Common myeloid progenitor, CD34-positive (primary cell): ENCODE data around the gene FGD2.

ENCODE experiments used
- CTCF ChIA-PET: fragments of 350-600 bp; sonication (Branson Sonifier 250); formaldehyde crosslinking; loops from one replicate; lab custom pipeline; 2021; ENCODE audit warnings: antibody characterized with exemption; lab: Charles Lee
- POLR2A ChIA-PET: fragments of 350-600 bp; sonication (Branson Sonifier 250); formaldehyde crosslinking; loops from one replicate; lab custom pipeline; 2021; ENCODE audit warnings: antibody characterized with exemption; lab: Charles Lee
- DNase-seq, 3 donors: peaks; one replicate each; pipeline versions ENCODE4 v3.0.0 to v3.0.0-alpha.2; 2013
- H3K27ac ChIP-seq, 2 experiments: 1 replicate in 1 of 2; 2 replicates in 1 of 2; pipeline ENCODE4 v1.7.0; 2013; ENCODE audit warnings: inconsistent platforms in 2 of 2, low read length in 2 of 2, mild to moderate bottlenecking in 2 of 2, low read depth in 1 of 2, moderate library complexity in 1 of 2; ENCODE audit not compliant: severe bottlenecking in 2 of 2, insufficient read depth in 1 of 2, poor library complexity in 1 of 2
- H3K27me3 ChIP-seq, 5 experiments: replicated peaks in 2 of 5; 1 replicate in 3 of 5; 2 replicates in 2 of 5; pipeline versions ENCODE4 v1.6.1 to v1.7.0; 2013; ENCODE audit warnings: low read length in 4 of 5, mild to moderate bottlenecking in 2 of 5, moderate library complexity in 2 of 5, inconsistent platforms in 1 of 5; ENCODE audit not compliant: insufficient read depth in 5 of 5, control insufficient read depth in 4 of 5
- H3K36me3 ChIP-seq, 4 experiments: 1 replicate in 2 of 4; 2 replicates in 2 of 4; pipeline versions ENCODE4 v1.6.1 to v1.7.0; 2013; ENCODE audit warnings: low read length in 3 of 4, control low read depth in 1 of 4, mild to moderate bottlenecking in 1 of 4; ENCODE audit not compliant: control insufficient read depth in 4 of 4, insufficient read depth in 4 of 4
- H3K4me1 ChIP-seq, 4 experiments: 1 replicate in 3 of 4; 2 replicates in 1 of 4; pipeline versions ENCODE4 v1.6.1 to v1.7.1; 2013; ENCODE audit warnings: low read length in 3 of 4, mild to moderate bottlenecking in 3 of 4, control low read depth in 1 of 4, inconsistent platforms in 1 of 4, moderate library complexity in 1 of 4; ENCODE audit not compliant: control insufficient read depth in 4 of 4, insufficient read depth in 4 of 4; ENCODE audit errors: control extremely low read depth in 1 of 4
- H3K4me3 ChIP-seq, 7 experiments: 1 replicate in 4 of 7; 2 replicates in 3 of 7; pipeline versions ENCODE4 v1.5.1 to v1.7.0; 2013; ENCODE audit warnings: mild to moderate bottlenecking in 7 of 7, low read length in 6 of 7, moderate library complexity in 6 of 7, inconsistent platforms in 2 of 7, low read depth in 2 of 7, control low read depth in 1 of 7; ENCODE audit not compliant: insufficient read depth in 4 of 7, control insufficient read depth in 1 of 7; ENCODE audit errors: extremely low read depth in 1 of 7
- H3K9me3 ChIP-seq, 5 experiments: 1 replicate in 4 of 5; 2 replicates in 1 of 5; pipeline versions ENCODE4 v1.6.1 to v1.7.1; 2013; ENCODE audit warnings: low read length in 4 of 5, mild to moderate bottlenecking in 2 of 5, inconsistent platforms in 1 of 5, low read depth in 1 of 5, moderate library complexity in 1 of 5; ENCODE audit not compliant: control insufficient read depth in 4 of 5, insufficient read depth in 2 of 5; ENCODE audit errors: control extremely low read depth in 1 of 5
- WGBS: methylation state at CpG from one replicate; pipeline ENCODE4 v1.1.5; 2013; ENCODE audit not compliant: insufficient coverage; 5-methylcytosine and 5-hydroxymethylcytosine counted together

Gene FGD2

GRCh38 chr6:37051138-37052026 lies 45.9 kb downstream of the FGD2 start:
- H3K27me3 ChIP-seq = no peaks in the 10 kb centered on the region
- H3K4me1 ChIP-seq = peaks cover 14 to 77% (median 53%) of the 10 kb centered on the region in 4 experiments
- WGBS = 23% methylated on average over 24 of the region's 25 CpGs
- peak overlapping the region in 3 of 7 experiments; percentile 7 to 58 (median 29) for H3K4me3 ChIP-seq
- H3K9me3 ChIP-seq = no peaks in the 10 kb centered on the region
- ChIA-PET POLR2A (interaction anchor here (0.6 to 4.1 kb wide), 5 partner anchors 22 to 158 kb away, joined by 3 to 35 read pairs (median 3); partner anchors contain the start of gene PIM1), CTCF (interaction anchor here (0.6 to 30.8 kb wide), 22 partner anchors 8 to 284 kb away, joined by 3 to 474 read pairs (median 4); partner anchors contain the start of gene PIM1)
- no peaks in the 10 kb centered on the region for H3K36me3 ChIP-seq
- peak; percentile 89 to 94 (median 94) for DNase-seq
- peak overlapping the region in 1 of 2 experiments; percentile 86 for H3K27ac ChIP-seq

GRCh38 chr6:37052027-37052628 lies 46.7 kb downstream of the FGD2 start:
- ChIA-PET POLR2A (interaction anchor here (0.6 to 4.1 kb wide), 3 partner anchors 119 to 127 kb away, joined by 3 to 35 read pairs (median 7); partner anchors contain the start of gene PIM1), CTCF (interaction anchor here (0.5 to 30.8 kb wide), 15 partner anchors 7 to 157 kb away, joined by 3 to 474 read pairs (median 6); partner anchors contain the start of gene PIM1)
- Histone ChIP-seq H3K9me3 (no peaks in the 10 kb centered on the region), H3K4me1 (peaks cover 14 to 70% (median 52%) of the 10 kb centered on the region in 4 experiments), H3K4me3 (peak overlapping the region in 1 of 7 experiments; percentile 7), H3K27me3 (no peaks in the 10 kb centered on the region), H3K27ac (peak overlapping the region in 1 of 2 experiments; percentile 30), H3K36me3 (no peaks in the 10 kb centered on the region)
- WGBS = 63% methylated on average over 5 of the region's 9 CpGs
- peak in 1 of 3 donors; percentile 54 for DNase-seq

- DNase-seq = no peak
- Histone ChIP-seq H3K27me3 (no peaks in the 10 kb centered on the region), H3K4me1 (peaks cover 10 to 54% (median 37%) of the 10 kb centered on the region in 4 experiments), H3K4me3 (no peak overlapping the region), H3K9me3 (no peaks in the 10 kb centered on the region), H3K27ac (no peak overlapping the region), H3K36me3 (no peaks in the 10 kb centered on the region)
- WGBS = 96% methylated on average over 5 of the region's 7 CpGs
- ChIA-PET CTCF (interaction anchor here (0.8 to 30.8 kb wide), 9 partner anchors 15 to 156 kb away, joined by 3 to 474 read pairs (median 3); partner anchors contain the start of gene PIM1), POLR2A (no interaction called here)
Measured at GRCh38 chr6:37053683-37054082, 48.2 kb downstream of the FGD2 start.

- ChIA-PET POLR2A (interaction anchor here (0.6 kb wide), 1 partner anchor 130 kb away, joined by 3 read pairs; no protein-coding TSS in a partner anchor), CTCF (interaction anchor here (0.8 to 30.8 kb wide), 8 partner anchors 14 to 156 kb away, joined by 3 to 474 read pairs (median 4); partner anchors contain the start of gene PIM1)
- no peak overlapping the region for H3K27ac ChIP-seq
- H3K36me3 ChIP-seq = no peaks in the 10 kb centered on the region
- peaks cover 8 to 50% (median 33%) of the 10 kb centered on the region in 4 experiments for H3K4me1 ChIP-seq
- 94% methylated on average over 3 of the region's 11 CpGs for WGBS
- H3K27me3 ChIP-seq = no peaks in the 10 kb centered on the region
- DNase-seq = no peak
- H3K4me3 ChIP-seq = no peak overlapping the region
- no peaks in the 10 kb centered on the region for H3K9me3 ChIP-seq
Measured at GRCh38 chr6:37054171-37054570, 48.7 kb downstream of the FGD2 start.

GRCh38 chr6:37054580-37054979 lies 49.1 kb downstream of the FGD2 start:
- Histone ChIP-seq H3K36me3 (no peaks in the 10 kb centered on the region), H3K27me3 (no peaks in the 10 kb centered on the region), H3K27ac (no peak overlapping the region), H3K4me3 (no peak overlapping the region), H3K4me1 (peaks cover 5 to 50% (median 29%) of the 10 kb centered on the region in 4 experiments), H3K9me3 (no peaks in the 10 kb centered on the region)
- CTCF ChIA-PET = interaction anchor here (1.0 to 30.8 kb wide), 7 partner anchors 14 to 155 kb away, joined by 3 to 474 read pairs (median 5); partner anchors contain the start of gene PIM1
- DNase-seq = no peak
- POLR2A ChIA-PET = interaction anchor here (0.6 kb wide), 1 partner anchor 129 kb away, joined by 3 read pairs; no protein-coding TSS in a partner anchor
- WGBS = 87% methylated on average over 9 of the region's 9 CpGs

GRCh38 chr6:37056112-37056403 lies 50.6 kb downstream of the FGD2 start:
- DNase-seq = no peak
- Histone ChIP-seq H3K9me3 (no peaks in the 10 kb centered on the region), H3K27me3 (no peaks in the 10 kb centered on the region), H3K4me1 (peaks cover 0 to 47% (median 14%) of the 10 kb centered on the region in 4 experiments), H3K27ac (no peak overlapping the region), H3K36me3 (no peaks in the 10 kb centered on the region), H3K4me3 (no peak overlapping the region)
- WGBS = 97% methylated on average over 7 of the region's 8 CpGs
- CTCF ChIA-PET = interaction anchor here (1.1 to 30.8 kb wide), 7 partner anchors 11 to 156 kb away, joined by 3 to 474 read pairs (median 7); partner anchors contain the start of gene PIM1
- POLR2A ChIA-PET = interaction anchor here (0.6 kb wide), 1 partner anchor 92 kb away, joined by 3 read pairs; no protein-coding TSS in a partner anchor
